HG02943 (cell line): ENCODE data around the gene SPARC.
"Not testable (repeated sequence)": the region's sequence is repeated elsewhere in the genome, so short reads cannot be mapped to it uniquely, and the experiment has no call there.

Source experiments
- ATAC-seq: cut with Tn5 transposase; IDR thresholded peaks from one replicate; pipeline ENCODE4 v1.9.1; 2021; ENCODE audit warnings: mild to moderate bottlenecking, low read depth, moderate library complexity; ENCODE audit not compliant: unreplicated experiment

SPARC gene

DNA sequence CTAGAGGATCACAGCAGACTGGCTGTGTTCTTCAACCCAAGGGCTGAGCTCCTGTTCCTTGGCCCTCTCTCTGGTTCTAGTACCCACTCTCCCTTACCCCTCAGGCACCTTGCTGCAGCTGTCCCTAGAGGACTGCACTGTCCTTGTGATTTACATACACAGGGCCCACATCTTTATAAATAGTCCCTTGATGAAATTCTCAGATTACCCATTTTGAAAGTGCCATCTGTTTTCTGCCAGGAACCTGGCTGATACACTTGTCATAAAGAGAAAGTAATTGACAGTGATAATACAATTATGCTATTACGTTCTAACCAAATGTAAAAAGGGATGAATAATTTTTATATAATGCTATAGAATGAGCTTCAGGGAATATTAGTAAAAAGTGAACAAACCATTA lies 16.5 kb upstream of the SPARC start:
- ATAC-seq, result peak; percentile 87

DNA sequence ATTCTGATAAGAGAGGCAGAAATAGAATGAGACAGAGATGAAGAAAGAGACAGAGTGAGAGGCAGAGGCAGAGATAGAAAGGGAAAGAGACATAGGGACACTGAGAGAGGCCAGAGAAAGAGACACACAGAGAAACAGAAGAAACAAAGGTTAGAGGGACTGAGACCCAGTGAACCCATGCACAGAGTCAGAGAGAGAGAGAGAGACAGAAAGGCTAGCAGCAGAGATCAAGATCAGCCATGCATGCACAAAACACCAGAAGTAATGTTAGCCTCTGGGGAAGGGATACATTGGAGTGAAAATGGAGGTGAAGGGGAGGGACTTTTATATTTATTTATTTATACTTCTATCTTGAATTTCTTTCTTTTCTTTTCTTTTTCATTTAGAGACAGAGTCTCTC lies 14.1 kb upstream of the SPARC start:
- ATAC-seq, result no peak

DNA sequence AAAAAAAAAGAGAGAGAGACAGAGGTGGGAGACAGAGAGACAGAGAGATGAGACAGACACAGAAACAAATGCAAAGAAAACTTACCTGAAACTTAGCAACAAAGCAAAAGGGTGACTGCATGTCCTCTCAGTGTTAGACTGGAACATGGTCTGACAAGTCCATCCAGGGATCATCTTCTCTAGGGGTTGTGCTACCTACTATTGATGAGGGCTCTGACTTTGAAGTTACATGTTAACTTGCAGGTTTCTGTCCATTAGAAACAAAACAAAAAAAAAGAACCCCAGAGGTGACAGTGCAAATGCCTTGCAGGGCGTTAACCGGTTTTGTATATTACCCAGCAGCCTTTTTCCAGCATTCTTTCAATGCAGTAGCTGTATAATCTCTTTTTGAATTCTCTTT lies 13.6 kb upstream of the SPARC start:
- peak; percentile 32 for ATAC-seq

DNA sequence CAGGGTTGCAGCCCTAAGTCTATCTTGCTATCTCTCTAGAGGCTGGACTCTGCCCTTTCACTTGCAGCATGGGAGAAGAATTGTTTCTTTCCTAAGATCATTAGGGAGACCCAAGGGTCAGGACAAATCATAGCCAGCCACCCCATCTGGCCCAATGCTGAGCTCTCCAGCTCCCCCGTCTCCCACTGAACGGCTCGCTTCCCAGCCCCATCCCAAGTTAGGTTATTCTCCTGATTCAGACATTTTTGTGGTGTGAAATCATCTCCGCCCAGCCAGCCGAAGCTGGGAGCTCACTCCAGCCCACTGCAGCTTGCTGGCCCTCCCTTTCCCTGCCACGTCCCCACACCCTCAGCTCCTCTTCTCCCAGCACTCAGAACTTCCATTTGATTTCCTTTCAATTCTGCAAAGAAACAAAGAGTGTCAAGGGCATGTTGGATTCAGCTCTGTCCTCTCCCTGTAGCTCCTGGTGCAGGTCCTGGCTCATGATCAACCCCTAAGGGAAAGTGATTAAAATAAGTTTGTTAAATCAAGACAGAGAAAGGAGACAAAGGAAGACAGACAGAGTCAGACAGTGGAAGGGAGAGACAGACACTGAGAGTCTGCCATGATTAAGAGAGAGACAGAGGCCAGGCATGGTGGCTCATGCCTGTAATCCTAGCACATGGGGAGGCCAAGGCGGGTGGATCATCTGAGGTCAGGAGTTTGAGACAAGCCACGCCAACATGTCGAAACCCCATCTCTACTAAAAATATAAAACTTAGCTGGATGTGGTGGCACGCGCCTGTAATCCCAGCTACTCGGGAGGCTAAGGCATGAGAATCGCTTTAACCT lies 12.6 kb upstream of the SPARC start:
- ATAC-seq, result no peak

DNA sequence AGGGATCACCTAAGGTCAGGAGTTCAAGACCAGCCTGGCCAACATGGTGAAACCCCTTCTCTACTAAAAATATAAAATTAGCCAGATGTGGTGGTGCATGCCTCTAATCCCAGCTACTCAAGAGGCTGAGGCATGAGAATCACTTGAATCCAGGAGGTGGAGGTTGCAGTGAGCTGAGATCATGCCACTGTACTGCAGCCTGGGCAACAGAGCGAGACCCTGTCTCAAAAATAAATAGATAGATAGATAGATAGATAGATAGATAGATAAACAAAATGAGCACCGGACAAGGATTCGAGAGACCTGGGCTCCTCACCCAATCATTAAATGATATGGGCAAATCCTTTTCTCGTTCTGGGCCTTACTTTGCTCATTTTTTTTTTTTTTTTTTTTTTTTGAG lies 11.4 kb upstream of the SPARC start:
- ATAC-seq, result not testable (repeated sequence)

DNA sequence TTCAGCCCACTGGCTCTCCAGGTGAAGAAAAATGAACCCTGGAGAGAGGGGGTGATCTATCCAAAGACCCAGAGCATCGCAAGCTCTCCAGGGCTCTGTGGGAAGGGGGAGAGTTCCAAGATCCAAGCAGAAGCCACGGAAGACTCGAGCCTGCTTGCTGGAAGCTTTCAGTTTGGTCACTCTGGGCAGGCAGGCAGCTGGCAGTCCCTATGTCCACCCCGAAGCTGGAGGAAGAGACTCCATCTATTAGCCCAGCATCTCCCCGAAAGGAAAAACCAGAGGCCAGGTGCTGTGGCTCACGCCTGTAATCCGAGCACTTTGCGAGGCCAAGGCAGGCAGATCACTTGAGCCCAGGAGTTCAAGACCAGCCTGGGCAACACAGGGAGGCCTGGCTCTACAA lies 10.7 kb upstream of the SPARC start:
- no peak for ATAC-seq

DNA sequence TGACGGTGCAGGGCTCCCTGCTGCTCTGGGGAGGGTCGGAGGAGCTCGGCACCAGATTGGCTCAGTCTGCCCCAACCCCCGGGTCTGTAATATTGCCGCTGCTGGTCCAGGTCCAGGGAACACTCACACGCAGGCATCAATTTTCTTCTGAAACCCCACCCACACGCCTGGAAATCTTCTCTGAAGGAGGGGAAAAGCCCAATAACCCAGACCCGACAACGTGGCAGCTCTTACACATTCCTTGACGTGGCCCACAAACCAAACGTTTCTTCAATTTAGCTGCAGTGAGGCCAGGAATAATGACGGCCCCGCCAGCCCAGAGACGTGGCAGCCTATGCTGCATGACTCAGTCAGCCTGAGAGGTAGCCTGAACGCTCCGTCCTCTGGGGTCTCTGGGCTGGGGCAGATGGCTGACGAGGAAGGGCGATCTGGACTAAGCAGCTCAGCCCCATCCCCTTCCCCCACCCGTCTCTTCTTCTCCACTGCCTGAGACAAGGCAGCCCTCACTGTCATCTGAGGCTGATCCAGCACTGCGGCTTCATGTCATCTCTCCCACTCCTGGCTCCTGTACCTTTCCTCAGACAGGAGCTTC lies 9.9 kb upstream of the SPARC start:
- ATAC-seq, result no peak

DNA sequence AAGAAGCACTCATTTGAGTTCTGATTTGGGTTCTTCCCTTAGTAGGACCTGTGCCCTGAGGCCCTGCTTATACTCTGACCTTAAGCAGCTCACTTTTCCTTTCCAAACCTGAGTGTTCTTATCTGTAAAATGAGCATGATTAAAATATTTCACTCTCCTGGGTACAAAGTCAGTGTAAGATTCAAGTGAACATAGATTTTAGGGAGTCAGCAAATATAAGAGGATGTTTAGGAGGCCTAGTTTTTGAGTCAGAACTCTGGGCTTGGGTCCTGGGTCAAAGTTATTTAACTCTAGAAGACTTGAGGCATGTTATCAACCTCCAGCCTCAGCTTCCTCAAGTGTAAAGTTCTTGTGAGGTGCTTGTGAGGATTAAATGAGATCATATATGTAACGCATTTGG lies 8.7 kb upstream of the SPARC start:
- no peak for ATAC-seq

DNA sequence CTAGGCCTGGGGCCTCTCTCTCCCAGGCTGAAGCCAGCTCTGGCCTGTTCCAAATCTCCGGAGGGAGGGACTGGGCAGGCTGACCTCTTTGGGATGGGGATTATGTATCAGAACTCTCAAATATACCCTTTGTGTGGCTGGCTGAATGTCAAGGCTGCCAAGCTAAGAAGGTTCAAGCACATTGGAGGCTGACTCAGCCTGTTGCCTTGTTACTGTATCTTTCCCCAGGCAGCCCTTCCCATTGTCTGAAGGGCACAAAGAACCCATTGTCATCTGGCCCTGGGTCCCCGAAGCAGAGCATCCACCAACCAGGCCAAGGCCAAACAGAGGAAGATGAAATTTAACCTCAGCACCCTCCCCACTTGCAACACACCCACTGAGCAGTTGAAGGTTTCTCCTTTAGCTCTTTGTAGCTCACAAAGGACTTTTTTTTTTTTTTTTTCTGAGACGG lies 7.3 kb upstream of the SPARC start:
- ATAC-seq, result no peak

DNA sequence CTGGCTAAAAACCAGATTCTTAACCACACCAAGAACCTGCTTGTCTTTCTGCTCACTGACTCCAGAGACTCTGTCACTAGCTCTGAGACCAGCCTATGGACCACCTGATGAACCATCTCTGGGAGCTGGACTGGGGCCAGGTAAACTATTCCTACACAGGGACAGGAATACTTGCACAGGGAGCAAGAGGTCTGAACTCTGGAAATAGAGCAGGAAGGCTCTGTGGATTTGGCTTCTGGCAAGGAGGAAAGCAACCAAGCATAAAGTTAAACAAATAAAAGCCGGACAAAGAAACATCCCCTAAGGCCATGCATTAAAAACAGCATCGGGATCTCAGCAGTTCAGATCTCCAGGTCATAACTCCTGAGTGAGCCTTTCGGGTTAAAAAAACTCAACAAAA lies 5.6 kb upstream of the SPARC start:
- no peak for ATAC-seq

DNA sequence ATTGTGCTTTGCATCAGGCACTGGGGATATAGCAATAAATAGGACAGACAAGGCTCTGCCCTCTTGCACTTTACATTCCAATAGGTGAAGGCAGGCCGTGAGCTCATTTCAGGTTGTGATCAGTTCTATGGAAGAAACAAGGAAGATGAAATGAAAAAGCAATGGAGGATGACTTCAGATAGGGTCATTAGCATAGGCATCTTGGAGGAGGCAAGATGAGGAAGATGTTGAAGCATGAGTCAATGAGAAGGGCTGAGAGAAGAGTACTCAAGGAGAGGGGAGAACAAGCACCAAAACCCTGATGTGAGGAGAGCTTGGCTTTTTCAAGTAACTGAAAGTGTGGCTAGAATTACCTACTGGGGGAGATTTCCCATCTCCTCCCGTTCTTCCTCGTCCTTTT lies 5.0 kb upstream of the SPARC start:
- ATAC-seq, result no peak

DNA sequence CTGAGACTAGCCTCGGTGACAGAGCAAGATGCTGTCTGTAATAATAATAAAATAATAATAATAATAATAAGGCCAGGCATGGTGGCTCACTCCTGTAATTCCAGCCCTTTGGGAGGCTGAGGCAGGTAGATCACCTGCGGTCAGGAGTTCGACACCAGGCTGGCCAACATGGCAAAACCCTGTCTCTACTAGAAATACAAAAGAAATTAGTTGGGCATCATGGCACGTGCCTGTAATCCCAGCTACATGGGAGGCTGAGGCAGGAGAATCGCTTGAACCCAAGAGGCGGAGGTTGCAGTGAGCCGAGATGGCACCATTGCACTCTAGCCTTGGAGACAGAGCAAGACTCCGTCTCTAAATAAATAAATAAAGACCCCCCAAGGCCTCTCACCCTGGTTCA lies 2.9 kb upstream of the SPARC start:
- not testable (repeated sequence) for ATAC-seq

DNA sequence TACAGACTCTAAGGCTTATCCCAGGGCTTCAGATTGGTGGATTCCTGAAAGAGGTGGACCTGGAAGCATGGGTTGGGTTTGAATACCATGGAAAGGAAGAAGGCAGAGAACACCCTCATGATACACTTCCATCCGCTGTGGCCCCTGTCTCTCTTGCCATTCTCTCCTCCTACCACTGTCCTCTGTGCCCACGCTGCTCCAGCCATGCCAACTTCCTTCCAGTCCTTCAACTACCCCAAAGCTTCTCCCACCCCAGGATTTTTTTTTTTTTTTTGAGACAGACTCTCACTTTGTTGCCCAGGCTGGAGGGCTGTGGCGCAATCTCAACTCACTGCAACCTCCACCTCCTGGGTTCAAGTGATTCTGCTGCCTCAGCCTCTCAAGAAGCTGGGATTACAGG lies 1.7 kb upstream of the SPARC start:
- no peak for ATAC-seq

DNA sequence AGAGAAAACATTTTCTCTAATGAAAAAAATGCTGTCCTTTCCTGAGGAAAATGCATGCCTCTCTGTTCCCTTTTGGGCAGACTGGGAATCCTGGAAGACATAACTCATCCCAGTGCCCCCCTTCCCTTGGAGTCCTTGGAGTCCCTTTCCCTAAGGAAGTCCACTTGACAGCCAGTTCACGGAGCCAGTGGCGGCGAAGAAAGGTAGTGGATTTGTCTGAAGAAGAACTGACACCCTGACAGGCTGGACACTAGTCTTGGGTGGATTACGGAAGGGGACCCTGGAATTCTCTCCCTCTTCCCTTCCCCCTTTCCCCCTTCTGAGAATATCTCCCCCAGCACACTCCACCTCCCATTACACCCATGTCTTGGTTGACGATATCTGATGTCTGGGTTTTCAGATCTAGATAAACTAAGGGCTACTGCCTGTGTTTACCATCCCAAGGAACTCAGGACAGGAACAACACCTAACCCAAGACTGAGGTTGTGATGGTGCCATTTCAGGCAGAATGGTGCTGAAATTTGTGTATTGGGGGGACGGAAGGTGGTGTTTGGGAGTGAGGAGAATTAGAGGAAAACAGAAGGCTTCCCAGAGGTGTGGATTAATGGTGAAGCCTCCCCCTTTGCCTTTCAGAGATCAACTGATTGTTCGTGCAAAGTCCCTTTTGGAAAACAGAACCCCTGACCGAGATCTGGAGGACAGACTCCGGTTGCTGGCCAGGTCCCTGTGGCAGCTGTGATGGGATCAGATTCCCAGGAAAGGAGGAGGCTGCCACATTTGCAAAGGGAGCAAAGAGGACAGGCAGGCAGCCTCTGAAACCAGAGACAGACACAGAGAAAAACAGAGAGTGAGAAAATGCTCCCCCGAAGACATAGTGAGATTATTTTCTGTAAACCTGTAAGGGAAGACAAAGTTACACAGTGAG lies 704 bp downstream of the SPARC start:
- no peak for ATAC-seq

DNA sequence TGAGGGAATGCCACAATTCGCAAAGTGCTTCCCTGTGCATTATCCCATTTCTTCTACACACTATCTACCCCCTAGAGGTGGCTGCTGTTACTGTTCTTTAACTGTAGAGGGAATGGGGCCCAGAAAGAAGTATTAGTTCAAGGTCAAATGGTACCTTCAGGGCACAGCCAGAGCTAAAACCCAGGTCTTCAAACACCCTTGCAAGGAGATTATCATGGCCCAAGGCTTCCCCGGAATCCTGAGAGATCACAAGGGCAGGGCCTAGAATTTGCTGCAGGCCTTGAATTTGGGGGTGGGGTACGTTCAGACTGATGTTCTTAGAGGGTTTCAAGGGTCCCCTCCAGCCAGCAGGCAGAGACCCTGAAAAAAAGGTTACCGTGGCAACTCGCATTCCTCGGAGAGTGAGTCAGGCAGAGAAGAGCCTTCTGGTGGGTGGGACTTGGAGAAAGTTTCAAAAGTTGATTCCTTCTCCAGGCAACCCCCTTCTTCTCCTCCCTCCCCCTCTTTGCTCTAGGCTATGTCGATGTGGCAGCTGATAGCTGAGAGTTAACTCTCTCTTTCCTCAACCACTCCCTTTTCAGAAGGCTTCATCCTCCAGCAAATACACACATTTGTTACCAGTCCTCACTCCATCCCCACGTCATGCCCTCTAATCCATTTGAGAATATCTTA lies 1.9 kb downstream of the SPARC start:
- no peak for ATAC-seq

DNA sequence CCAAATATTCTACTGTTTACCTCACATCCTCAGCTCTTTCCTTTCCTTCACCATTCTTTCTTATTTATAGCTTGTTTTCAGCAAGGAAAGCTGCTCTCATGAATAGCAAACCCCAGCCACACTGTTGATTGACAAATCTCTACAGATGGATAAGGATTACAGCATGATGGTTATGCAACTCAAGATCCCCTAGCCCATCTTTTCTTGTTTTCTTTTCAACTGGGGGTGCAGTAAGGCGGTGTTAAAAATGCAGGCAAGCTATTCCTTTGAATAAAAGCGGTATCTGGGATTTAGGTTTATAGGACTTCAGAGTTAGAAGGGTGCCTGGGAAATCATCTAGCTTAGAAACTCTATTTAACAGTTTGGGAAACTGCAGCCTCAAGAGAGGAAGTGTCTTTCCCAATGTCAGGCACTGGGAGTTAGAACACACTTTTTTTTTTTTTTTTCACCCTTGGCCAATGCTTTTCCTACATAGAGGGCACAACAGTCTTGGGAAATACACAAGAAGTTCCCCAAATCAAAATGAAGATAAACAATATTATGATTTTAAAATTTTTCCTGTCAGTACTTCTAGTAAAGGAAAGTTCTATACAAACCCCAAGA lies 2.6 kb downstream of the SPARC start:
- ATAC-seq, result no peak

DNA sequence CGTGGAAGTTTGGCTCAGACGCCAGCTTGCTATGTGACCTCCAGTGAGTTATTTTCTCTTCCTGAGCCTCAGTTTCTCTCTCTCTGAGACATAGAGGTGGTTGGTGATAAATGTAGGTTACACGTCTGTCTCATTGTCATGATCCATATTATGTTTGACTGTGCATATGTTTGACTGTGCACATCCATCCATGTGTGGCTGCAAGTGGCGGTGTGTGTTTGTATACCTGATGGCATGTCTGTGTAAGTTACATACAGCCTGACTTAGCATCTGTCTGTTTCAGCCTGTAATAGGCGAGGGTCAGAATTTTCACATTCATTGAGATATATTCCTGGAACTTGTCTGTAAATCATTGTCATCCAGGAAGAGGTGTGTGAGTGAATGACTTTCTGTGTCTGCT lies 3.3 kb downstream of the SPARC start:
- no peak for ATAC-seq

DNA sequence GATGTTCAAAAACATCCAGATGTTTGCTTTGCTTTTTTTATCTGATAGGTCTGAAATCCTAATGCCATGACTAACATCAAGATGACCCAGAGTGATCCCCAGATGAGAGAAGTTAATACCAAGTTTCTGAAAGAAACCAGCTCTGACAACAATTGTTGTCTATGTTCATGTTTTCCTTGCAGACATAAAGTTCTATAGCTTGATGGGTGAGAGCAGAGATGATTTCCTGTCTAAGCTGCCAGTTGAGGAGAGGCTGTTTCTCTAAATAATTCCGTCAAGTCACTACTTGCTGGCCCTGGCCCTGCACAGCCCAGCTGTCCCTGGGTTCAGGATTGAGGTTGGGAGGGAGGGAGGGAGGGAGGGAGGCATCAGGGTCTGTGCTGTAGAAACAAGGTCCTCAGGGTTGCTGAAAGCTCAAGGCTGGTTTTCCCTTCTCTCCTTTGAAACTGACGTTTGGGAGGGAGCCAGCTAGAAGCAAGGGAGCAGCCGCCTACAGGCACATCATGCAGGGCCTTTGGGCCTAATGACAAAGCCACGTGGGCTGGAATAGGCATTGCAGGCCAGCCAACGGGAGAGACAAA lies 3.9 kb downstream of the SPARC start:
- no peak for ATAC-seq

DNA sequence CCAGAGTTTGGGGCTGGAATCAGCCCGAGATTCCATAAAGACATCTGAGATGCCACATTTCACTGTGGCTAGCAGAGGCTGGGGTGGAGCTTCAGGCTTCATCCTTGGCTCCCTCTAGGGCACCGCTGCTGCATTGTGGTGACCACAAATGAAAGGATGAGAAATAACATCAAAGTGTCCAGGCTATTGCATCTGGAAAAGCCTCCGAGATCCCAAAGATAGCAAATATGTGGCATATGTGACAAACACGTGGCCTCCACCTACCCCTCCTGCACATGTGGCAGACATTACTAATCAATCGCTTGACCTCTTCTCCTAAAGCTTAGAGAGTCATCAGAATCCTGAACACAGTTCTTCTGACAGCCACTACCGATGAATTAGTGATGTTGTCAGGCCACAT lies 4.5 kb downstream of the SPARC start:
- no peak for ATAC-seq

DNA sequence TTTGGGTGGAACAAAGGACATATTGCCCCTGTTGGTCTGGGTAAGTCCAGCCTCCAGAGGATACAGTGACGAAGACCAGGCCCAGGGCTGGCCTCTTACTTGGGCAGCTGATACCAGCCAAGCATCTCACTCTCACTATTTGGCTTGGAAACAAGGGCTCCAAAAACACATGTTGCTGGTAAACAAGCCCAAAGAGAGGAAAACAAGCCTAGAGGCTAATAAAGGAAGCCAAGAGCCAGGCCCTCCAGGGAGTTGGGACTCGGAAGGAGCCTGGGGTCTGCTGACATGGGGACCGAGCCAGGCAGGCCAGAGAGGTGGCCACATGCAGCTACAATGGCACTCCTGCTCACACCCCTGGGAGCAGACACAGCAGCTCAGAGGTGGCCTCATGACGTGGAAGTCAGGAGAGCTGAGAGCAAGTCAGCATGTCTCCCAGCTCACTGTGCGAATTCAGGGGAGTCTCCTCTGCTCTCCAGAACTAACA lies 5.7 kb downstream of the SPARC start:
- ATAC-seq, result no peak
